Measurements from ENCODE around the gene SLC6A12.

SLC6A12 gene

DNA sequence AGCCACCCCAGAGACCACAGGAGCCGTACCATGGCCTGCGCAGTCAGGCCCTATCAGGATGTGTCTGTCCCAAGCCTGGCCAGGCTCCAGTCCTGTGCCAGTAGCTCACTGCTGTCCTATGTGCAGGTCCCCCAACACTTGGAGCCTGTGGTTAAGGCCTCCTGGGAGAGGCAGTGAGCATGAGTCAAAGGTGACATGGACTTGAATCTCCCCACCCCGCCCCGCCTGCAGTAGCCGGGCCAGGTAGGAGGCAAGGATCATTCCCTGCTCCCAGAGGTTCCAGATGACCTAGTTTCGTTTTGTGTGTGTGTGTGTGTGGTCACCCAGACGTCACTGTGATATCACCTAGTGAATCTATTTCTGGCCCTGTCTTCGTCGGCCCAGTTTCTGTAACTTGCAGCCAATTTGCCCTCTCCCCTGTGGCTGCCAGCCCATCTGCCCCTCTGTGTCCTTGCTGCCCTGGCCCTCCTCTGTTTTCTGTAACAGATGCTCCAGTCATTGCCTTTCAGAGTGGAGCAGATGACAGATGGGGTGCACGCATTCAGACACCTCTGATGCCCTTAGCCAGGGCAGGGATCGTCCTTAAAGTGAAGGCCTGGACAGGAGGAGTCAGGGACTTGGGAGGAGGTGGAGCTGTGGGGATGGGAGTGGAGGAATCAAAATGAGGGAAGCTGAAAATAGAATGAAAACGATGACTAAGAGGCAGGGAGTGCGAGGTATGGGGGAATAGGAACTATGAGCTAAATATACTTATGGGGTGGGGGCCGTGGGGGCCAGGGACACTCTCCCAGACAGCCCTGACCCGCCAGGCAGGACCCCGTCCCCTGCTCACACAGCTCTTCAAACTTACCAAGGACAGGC lies 37.4 kb downstream of the SLC6A12 start:
- peak; percentile 63 for DNase-seq

DNA sequence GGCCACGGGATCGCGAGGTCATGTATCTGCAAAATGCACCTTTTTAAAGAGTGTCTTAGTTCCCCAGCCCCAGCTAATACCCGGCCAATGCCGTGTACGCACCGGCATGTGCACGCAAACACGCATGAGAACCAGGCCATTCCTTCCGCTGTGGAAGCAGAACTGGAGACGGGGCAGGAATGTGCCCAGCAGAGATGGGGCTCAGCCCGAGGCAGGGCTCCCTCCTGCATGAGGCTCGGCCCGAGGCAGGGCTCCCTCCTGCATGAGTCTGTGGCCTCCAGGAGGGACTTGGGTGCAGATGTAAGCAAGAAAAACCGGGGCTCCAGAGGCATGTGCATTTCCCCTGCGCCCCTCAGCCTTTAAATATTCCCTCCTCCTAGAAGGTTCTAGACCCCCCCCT lies 38.2 kb downstream of the SLC6A12 start:
- DNase-seq = no peak

DNA sequence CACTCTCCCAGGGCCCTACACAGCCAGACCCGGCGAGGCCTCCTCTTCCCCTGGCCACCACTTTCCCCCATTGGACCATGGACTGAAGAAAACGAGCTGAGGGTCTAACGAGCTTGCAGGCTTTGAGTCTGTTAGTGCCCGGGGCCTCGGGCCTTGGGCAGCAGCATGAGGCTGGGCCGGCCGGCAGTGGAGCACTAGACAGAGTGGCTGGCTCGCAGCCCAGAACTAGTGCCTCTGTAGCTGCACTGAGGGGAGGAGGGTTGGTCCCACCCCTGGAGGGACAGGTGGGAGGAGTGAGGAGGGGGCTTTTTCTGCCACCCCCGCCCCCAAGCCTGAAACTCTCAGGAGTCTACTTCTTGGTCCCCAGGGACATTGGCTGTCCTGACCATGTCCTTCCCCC lies 38.7 kb downstream of the SLC6A12 start:
- DNase-seq = peak; percentile 29

DNA sequence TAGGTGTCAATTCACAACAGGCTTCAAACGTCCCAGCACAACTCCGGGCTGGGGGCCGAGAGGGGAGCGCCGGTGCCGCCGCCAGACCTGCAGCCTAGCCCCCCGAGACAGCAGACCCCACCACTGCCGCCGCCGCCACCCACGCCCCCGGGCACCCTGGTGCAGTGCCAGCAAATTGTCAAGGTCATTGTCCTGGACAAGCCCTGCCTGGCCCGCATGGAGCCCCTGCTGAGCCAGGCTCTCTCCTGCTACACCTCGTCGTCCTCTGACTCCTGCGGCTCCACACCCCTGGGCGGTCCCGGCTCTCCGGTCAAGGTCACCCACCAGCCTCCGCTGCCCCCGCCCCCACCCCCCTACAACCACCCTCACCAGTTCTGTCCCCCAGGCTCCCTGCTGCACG lies 39.4 kb downstream of the SLC6A12 start:
- DNase-seq = no peak

DNA sequence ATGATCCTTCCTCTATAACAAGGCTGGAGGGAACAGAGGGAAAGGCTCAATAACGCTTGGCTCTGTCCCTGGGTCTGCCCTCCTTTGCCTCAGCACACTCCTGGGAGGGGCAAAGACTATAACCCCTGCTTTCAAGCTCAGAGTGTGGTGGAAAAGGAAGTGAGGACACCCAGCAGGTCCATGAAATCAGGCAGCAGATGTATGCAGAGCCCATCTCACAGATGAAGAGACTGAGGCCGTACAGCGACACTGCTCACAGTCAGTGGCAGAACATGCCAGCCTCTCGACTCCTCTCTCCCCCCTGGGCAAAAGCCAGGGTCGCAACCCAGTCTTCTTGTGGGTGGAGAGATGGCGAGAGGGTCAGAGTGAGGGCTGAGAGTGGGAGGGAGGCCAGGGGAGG lies 39.8 kb downstream of the SLC6A12 start:
- DNase-seq = no peak

DNA sequence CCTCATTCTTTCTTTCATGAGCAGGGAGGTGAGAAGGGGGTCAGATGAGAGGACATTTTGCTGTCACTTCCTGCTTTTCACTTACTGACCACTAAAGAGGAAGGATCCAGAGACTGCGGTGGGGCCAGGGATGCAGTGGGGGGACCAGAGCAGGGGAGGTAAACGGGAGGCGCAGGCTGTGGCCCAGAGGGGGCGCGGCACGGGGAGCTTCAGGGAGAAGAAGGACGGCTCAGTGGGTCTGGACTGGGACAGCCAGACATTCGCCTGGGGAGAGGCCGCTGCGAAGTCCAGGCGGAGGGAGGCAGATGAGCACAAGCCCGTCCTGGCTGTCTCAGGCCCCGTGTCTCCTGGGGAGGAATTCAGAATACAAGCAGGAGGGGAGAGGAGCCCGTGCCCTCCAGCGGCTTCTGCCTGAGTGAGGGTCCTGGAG lies 41.2 kb downstream of the SLC6A12 start:
- peak; percentile 76 for DNase-seq

DNA sequence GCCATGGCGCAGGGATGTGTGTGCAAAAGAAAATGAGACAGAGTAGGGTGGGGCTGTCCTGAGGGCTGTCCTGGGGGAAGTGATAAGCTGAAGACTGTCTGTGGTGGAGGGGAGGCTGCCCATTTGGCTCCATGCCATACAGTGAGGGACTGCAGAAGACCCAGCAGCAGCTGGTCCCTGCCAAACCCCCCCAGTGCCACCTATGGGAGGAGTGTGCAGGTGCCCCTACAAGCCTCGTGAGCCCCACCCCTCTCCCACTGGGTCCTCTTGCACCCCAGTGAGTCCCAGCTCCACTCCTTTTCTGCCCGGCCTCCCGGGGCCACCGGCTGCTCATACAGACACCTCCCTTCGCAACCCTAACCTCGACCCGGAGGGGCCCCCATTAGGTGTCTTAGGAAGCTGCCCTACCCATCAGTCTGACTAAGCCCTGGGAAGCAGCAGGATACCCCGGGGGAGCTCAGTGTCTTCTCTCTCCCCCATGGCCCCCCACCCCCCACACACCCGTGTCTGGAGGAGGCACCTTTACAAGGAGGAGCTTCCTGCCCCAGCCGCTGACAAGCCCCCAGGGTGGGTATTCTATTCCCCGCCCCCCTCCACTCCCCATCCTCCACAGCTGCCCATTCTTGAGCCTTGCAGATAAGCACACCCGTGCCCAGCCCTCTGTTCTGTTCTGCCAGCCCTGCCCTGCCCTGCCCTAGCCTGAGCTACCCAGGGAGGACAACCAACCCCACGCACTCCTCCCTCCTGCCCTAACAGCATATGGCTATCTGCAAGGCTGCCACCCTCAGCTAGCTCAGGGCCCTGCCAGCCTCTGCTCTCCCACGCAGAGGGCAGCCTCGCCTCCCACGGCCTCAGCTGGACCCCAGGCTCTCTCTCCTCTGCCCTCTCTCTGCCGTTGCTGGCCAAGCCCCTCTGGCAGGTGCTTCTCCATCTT lies 41.9 kb downstream of the SLC6A12 start:
- DNase-seq = peak; percentile 98

DNA sequence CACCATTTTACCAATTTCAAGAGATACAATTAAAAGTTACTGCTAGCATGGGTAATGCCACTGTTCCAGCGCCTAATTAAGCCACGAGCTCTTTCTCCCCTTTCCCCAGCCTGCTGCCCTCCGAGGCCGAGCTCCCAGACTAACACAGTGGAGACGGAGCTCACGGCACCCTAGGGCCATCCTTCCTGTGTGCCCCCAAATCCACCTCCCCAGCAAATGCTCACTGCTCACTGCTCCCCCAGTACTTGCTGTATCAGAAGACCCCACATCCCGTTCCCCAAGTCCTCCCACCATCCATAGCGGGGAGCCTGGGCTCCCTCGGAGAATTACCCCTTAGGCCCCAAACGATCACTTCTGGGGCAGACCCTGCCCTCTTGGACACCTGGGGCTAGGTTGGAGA lies 42.7 kb downstream of the SLC6A12 start:
- DNase-seq = no peak

DNA sequence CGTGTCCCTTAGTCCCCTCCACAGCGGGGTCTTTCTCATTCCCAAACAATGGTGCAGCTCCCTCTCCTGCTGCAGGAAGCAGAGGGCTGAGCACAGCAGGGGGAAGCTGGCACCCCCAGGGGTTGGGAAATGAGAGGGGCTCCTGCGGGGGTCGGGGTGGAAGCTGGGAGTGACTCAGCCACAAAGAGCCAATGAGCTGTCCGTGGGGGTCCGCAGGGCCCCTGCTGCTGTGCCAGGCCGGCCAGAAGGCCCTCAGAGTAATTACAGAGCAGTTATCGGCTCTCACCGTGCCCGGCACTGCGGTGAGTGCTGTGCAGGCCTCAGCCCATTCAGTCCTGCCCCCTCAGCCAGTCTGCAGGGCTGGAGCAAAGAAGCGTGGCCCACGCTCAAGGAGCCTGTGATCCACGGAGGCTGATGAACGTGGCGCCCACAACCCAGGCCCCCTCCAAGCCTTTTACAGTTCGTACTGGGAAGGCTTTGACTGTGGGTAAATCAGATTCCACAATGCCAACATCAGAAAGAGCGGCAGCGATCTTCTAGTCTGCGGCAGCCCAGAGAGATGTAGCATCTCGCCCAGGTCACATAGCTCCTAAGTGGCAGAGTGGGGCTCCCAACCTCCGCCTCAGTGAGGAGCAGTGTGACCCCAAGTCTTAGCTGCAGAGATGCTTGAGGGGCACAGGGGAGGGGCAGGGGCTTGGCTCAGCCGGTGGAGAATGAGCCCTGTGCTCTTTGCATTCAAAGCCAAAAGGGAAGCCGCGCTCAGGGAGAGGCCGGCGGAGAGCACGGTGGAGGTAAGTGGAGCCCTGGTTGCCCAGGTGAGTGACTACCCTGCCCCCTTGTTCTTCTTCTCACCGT lies 43.4 kb downstream of the SLC6A12 start:
- no peak for DNase-seq

DNA sequence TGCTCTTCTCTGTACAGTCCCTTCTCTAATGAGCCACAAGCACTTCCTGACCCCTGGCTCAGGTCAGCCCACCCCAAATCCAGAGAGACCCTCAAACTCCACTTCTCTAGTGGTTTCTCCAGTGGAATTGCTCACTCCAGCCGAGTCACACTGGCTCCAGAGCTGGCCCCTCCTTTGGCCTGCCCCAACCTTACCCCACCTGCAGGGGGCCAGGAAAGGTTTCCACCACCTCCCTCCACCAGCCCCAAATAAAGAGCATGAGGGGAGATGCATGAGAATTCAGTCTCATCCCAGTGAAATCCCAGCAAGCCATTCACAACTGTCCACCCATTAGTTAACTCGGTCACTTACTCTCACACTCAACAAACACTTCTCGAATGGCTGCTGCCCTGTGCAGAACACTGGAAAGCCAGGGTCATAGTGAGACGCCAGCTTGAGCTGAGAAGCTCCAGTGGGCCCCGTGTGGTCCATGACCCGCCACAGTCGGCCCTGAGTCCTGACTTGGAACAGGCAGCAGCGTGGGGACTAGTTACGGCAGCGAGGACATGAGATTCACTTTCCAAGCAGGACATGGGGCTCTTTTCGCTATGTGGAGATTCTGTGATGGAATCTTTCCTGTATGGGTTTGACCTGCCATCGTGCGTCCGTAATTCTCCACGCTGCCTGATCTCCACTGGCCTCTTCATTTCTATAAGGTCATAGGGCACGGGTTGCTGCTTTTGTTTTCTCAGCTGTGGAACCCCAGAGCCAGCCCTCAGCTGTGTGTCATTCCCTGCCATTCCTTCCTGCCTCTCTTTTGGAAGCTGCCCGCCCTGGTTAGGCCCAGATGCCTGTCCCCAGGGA lies 44.2 kb downstream of the SLC6A12 start:
- DNase-seq = peak; percentile 60

DNA sequence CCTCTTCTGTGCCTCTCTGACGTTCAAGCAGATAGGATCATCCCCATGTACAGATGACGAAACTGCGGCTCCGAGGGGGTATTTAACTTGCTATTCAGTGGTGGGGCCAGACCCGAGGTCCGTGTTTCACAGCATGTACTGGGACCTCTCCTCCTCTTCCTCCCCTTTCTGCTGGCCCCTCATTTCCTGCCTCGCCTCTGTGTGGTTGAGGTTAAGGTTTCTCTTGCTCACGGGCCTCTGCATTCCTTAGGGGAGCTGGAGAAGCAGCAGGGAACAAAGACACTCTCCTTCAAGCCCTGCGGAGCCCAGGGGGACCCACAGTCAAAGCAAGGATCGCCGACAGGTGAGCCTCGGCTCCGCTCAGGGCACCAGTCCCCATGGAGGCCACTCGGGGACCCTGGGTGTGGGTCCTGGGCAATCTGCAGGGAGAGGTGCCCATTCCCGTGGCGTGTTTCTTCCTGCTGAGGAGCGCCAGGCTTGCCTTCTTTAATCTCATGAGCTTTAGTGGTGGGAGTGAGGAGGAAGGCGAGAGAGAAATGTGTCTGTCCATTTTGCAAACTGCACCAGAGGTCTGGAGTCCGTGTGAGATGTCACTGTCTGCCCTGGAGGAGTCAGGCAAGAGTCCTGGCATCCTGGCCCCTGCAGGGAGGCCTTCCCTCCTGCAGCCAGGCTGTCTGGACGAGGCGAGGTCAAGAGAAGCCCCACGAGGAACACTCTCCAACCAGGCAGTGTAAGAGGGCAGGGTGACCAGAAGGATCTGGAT lies 45.0 kb downstream of the SLC6A12 start:
- DNase-seq = peak; percentile 82

DNA sequence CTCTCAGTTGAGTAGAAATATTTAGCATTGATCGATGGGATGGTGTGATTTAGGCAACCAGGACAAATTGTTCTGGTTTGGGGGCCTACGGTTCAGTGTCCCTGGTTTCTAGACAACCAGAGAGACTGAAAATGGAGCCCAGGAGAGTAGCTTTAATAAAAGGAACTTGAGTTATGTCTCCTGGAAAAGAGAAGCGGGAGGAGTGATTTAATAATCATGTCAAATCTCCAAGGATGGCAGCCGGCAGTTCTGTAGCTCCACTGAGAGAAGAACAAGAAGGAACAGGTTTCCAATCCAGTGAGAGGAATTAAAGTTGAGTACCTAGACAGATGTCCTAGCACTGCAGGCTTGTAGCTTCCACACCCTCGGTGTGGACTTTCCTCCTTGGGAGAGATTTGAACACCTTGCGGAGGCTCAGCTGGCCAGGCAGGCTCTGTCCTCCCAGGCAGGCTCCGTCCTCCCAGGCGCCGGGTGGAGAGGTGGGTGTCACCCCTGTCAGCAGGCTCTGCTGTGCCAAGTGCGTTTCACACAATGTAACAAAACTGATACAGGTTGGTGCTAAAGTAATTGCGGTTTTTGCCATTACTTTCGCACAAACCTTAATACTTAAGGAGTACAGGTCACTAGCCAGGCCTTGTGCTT lies 45.9 kb downstream of the SLC6A12 start:
- DNase-seq = no peak

DNA sequence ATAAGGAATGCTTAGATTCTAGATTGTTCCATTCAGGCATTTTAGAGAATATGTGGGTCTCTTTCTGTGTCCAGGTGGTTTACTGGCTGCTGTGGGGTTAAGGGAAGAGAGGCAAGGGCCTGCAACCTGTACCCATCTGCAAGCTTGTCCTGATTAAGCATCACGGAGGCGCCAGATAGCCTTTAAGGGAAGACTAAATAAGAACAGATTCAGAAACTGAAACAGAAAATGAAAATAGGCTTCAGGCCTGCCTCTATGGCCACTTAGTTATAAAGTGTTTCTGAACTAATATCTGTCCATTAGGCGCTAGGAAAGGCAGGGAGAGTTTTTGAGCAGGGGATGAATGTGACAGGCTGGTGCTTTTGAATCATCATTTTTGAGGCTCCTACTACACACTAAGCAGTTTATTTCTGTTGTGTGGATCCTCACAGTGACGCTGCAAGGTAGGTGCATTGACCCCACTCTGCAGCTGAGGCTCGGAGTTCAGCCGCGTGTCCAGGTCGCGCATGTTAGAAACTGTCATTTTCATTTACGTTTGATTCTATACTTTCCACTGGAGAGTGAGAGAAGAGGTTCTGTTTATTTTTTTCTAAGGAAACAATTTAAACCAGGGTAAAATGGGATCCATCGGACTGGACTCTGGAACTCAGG lies 47.4 kb downstream of the SLC6A12 start:
- peak; percentile 26 for DNase-seq

DNA sequence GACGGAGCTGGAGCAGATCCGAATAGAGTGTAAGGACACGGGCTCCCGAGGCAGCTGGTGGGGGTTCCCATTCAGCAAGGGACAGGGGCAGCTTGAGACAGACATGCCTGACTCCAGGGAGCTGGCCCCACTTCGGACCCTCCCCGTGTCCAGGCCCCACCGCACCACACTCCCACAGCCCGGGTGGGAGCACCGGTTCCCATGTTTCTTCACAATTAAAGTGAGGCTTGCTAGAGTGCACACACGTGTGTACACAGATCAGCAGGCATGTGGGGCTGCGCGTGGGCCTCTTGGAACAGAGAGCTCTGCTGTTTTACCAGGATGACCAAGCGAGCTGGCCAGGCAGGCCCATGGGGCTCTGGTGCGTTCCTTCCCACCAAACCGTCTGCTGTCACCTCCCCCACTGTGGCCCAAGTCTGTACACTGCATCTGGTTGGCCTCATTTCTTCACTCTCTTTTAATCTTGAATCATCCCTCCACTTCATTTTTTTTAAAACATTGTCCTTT lies 48.0 kb downstream of the SLC6A12 start:
- DNase-seq = no peak

DNA sequence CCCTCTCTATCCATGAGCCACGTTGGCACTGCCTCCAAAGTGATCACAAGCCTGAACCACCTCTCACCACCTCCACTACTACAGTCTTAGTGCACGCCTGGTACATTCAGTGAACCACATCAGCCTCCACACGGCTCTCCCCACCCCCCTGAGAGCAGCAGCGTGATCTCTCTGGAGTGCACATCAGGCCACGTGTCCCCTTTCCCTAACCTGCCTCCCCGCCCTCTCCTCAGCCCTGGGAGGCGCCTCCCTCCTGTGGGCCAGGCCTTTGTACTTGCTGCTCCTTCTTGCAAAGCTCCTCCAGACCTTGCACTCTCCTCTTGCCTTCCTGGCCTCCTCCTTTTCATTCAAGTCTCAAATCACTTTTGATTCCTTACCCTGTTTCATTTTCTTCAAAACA lies 49.8 kb downstream of the SLC6A12 start:
- DNase-seq = peak; percentile 82

DNA sequence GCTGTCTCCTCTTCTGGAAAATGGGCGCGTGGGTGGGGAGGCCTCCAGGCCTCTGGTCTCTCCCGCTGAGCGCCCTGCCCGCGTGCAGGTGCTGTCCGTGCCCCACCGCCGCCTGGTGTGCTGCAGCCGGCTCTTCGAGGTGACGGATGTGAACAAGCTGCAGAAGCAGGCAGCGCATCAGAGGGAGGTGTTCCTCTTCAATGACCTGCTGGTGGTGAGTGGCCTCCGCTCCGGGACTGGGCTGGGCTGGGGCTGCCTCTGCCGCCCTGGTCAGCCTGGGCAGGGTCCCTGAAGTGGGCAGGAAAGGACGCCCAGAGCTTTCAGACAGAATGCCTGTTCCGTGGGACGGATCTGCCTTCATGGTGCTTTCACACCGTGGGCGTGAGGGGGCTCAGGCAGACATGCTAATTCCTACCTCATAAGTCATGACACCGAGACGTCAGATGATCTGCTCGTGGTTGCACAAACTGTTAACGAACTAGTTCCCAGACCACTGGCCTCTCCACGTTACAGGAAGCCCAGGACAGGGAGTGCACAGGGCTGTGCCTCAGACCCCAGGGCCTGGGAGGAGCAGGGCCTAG lies 50.5 kb downstream of the SLC6A12 start:
- DNase-seq = peak; percentile 47

DNA sequence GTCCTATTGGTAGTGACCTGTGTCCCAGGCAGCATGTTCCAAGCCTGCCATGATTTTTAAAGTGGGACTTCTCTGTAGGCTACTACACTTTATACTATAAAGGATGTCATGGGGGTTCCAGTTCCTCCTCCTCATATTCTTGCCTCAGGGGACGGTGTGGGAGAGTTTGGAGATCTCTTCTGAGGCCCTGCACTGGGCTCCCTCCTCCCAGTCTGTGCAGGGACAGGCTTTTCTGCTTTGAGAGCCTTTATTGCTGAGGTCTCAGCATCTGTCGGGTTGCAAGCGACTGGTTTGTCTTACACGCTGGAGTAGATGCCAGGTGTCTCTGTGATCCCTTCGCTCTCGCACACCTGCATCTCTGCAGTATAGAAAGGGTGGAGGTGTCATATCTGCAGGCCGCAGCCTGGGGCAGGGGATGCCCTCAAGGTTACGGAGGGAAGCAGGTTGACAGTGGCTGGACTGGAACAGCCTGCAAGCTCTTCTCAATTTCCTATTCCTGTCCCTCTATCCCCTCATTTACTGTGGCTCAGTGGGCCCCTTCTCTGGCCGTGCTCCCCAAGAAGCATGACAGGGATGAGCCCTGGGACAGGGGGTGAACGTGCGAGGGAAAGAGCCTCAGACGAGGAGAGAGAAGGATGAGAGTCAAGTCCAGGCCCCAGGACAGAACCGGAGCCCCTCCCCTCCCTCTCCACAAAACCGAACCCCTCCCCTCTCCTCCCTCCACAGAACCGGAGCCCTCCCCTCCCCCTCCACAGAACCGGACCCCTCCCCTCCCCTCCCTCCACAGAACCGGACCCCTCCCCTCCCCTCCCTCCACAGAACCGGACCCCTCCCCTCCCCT lies 51.3 kb downstream of the SLC6A12 start:
- DNase-seq = peak; percentile 41

DNA sequence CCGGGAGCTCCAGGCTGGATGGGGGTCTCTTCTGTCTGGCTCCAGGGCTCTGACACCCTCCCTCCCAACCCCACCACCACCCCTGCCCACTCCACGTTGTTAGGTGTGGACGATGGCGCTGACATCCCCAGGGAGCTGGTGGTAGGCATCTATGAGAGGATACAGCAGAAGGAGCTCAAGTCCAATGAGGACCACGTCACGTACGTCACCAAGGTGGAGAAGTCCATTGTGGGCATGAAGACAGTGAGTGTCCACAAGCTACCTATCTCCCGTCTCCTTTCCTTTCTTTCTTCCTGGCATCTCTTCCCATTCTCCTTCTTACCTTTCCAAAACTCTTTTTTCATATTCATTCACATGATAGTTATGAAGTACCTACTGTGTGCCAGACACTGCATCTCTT lies 52.1 kb downstream of the SLC6A12 start:
- no peak for DNase-seq
